SU-DHL-6 (cell line): ENCODE results near the gene VTI1A.

ENCODE experiments used
- H2AFZ ChIP-seq: fragments of 200-600 bp; sonication (generic); 2 replicates; pipeline ENCODE4 v1.6.1; 2014; ENCODE audit warnings: low read depth, mild to moderate bottlenecking, moderate library complexity, mixed read lengths, antibody characterized with exemption, low read length; ENCODE audit not compliant: severe bottlenecking
- H3F3A ChIP-seq: fragments of 200-600 bp; shearing (Covaris generic); 2 replicates; pipeline ENCODE4 v1.6.0; 2016; ENCODE audit warnings: antibody characterized with exemption, mild to moderate bottlenecking; ENCODE audit not compliant: insufficient read depth
- H3K27ac ChIP-seq: fragments of 200-600 bp; sonication (generic); 2 replicates; pipeline ENCODE4 v1.5.1; 2016; ENCODE audit warnings: low read depth, mild to moderate bottlenecking, low read length, moderate library complexity, mixed read lengths
- H3K27me3 ChIP-seq: fragments of 200-600 bp; sonication (generic), shearing (Covaris generic); 2 replicates; pipeline ENCODE4 v1.6.0; 2014; ENCODE audit warnings: mild to moderate bottlenecking, low read length
- H3K36me3 ChIP-seq: fragments of 200-600 bp; sonication (generic); 2 replicates; pipeline ENCODE4 v1.6.1; 2014; ENCODE audit warnings: mild to moderate bottlenecking, low read length, mixed read lengths
- H3K4me2 ChIP-seq: fragments of 300-600, 200-600 bp; shearing (Covaris generic), sonication (generic); 2 replicates; pipeline ENCODE4 v1.6.0; 2014; ENCODE audit warnings: low read length, low read depth, mild to moderate bottlenecking; ENCODE audit not compliant: poor library complexity, severe bottlenecking
- H3K4me3 ChIP-seq: fragments of 200-600 bp; sonication (generic); 2 replicates; pipeline ENCODE4 v1.5.1; 2014; ENCODE audit warnings: antibody characterized with exemption, low read length, mild to moderate bottlenecking, mixed read lengths; ENCODE audit not compliant: insufficient read depth, poor library complexity, severe bottlenecking
- H3K79me2 ChIP-seq: fragments of 200-600 bp; sonication (generic); 2 replicates; pipeline ENCODE4 v1.6.1; 2014; ENCODE audit warnings: mild to moderate bottlenecking, low read length, moderate library complexity; ENCODE audit not compliant: insufficient read depth
- H3K9ac ChIP-seq: fragments of 200-600 bp; sonication (generic); 2 replicates; pipeline ENCODE4 v1.7.0; 2014; ENCODE audit warnings: mild to moderate bottlenecking, low read length
- H3K9me2 ChIP-seq: fragments of 200-600 bp; sonication (generic); replicated peaks from 2 replicates; pipeline ENCODE4 v1.6.1; 2014; ENCODE audit warnings: low read length; ENCODE audit not compliant: insufficient read depth
- H3K9me3 ChIP-seq: fragments of 200-600 bp; sonication (generic); 2 replicates; pipeline ENCODE4 v1.6.1; 2014; ENCODE audit warnings: low read length, mixed read lengths; ENCODE audit not compliant: insufficient read depth
- H4K20me1 ChIP-seq: fragments of 200-600 bp; sonication (generic); 2 replicates; pipeline ENCODE4 v1.6.1; 2014; ENCODE audit warnings: low read depth, mild to moderate bottlenecking, antibody characterized with exemption, low read length, moderate library complexity, mixed read lengths
- EZH2phosphoT487 ChIP-seq: fragments of 200-600 bp; sonication (generic), shearing (Covaris generic); conservative IDR thresholded peaks from 2 replicates; pipeline ENCODE4 v1.6.1; 2018; ENCODE audit warnings: mild to moderate bottlenecking, antibody characterized with exemption, low read length, moderate library complexity, mixed read lengths
- TF ChIP-seq, protein P1 (sequence below): fragments of 200-600 bp; sonication (generic); IDR thresholded peaks from one replicate; pipeline ENCODE4 v1.5.1; 2017; ENCODE audit warnings: antibody characterized with exemption, mild to moderate bottlenecking, low read length, moderate library complexity; ENCODE audit not compliant: insufficient read depth, poor library complexity, severe bottlenecking

Gene VTI1A

DNA sequence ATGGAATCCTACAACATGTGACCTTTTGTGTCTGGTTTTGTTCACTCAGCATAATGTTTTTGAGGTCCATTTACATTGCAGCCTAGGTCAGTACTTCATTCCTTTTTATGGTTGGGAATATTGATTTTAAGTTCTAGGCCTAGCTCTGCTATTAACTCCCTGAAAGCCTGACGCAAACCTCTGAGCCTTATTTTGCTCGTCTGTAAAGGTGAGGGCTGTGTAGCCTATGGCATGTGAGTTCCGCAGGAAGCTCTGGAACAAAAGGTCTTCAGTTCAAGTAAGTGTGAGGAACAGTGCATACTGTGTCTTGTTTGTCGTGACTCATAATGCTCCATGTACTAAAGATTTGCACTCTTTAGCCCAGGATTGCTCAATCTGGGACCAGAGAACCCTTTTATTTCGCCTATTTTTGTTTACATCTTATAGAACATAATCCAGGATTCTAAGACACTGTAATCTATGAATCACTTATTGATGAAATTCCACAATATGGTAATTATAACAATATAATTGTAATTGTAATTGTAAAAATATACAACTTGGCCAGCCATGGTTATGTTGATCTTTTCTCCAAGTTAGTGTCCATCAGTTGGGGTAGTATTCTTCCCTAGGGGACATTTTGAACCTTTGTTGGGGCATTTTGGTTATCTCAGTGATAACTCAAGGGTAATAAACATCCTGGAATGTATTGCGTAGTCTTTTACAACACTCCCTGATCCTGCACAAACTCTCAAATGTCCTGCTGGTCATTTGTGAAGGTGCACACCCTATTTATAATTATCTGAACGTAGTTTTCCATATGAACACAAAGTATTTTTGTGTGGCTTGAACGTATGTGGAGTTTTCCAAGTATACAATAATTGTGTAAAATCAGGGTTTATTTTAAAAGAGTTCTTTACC, 184.7 kb downstream of the VTI1A start:
- Histone ChIP-seq H4K20me1 (no peaks in the 10 kb centered on the region), H3K27ac (no peak overlapping the region), H3F3A (no peaks in the 10 kb centered on the region), H2AFZ (no peak overlapping the region), H3K79me2 (no peaks in the 10 kb centered on the region), H3K9me3 (no peaks in the 10 kb centered on the region), H3K4me2 (no peak overlapping the region), H3K4me3 (no peak overlapping the region), H3K9ac (no peak overlapping the region), H3K36me3 (no peaks in the 10 kb centered on the region), H3K27me3 (no peaks in the 10 kb centered on the region), H3K9me2 (no peaks in the 10 kb centered on the region)
- TF ChIP-seq EZH2phosphoT487: no peak
- TF ChIP-seq, protein P1, sequence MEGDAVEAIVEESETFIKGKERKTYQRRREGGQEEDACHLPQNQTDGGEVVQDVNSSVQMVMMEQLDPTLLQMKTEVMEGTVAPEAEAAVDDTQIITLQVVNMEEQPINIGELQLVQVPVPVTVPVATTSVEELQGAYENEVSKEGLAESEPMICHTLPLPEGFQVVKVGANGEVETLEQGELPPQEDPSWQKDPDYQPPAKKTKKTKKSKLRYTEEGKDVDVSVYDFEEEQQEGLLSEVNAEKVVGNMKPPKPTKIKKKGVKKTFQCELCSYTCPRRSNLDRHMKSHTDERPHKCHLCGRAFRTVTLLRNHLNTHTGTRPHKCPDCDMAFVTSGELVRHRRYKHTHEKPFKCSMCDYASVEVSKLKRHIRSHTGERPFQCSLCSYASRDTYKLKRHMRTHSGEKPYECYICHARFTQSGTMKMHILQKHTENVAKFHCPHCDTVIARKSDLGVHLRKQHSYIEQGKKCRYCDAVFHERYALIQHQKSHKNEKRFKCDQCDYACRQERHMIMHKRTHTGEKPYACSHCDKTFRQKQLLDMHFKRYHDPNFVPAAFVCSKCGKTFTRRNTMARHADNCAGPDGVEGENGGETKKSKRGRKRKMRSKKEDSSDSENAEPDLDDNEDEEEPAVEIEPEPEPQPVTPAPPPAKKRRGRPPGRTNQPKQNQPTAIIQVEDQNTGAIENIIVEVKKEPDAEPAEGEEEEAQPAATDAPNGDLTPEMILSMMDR: no peak

DNA sequence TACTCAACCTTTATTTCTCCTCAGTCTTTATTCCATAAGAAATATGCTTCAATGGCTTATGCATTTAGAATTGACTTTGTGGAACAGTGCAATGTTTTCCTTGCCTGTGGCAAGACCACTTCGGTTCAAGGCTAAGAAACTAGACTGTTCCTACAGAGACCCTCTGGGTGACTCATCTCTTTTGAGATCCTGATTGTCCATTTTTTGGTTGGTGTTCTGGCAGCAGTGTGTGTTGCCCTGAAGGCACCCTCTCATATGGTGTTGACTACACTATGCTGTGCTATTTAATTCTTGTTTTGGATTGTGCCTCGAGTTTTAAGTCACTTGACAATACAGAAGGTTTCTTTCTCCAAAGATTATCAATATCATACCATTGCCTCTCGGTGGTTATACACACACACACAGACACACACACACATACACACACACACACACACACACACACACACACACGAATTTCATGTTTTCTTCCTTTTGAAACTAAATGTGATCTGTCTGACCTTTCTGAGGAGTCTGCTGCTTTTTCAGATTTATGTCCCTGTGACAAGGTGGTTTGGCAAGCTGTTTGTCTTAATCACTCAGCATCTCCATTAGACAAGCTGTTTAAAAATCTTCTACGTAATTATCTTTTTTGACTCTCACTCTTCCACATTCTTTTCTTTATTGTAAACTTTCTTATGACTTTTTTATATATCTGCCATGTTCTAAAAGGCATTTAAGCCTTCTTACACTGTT, 187.2 kb downstream of the VTI1A start:
- Histone ChIP-seq H3F3A (no peaks in the 10 kb centered on the region), H3K27me3 (no peaks in the 10 kb centered on the region)

DNA sequence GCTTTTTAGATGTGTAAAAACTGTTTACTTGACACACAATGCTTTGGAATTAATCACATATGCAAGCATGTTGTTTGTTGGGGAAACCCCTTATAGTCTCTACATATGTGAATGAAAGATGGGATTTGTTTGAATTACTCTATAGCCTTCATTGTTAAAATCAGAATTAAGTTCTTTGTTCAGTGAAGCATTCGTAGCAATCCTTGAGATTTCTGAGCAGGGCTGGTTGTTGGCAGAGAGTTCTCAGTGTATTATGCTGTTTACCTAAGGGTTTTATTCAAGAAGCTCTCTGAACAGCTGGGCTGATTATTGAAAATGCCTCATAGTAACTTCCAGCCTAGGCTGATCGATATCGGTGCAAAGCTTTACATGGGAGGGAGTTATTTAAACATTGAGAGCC, 190.9 kb downstream of the VTI1A start:
- no peak overlapping the region for H2AFZ ChIP-seq
- H3K4me2 ChIP-seq: no peak overlapping the region
- no peak overlapping the region for H3K9ac ChIP-seq
- TF ChIP-seq EZH2phosphoT487: no peak
- TF ChIP-seq, protein P1: no peak
- H3K27me3 ChIP-seq: no peaks in the 10 kb centered on the region
- no peaks in the 10 kb centered on the region for H3K79me2 ChIP-seq
- no peaks in the 10 kb centered on the region for H4K20me1 ChIP-seq
- H3K9me3 ChIP-seq: no peaks in the 10 kb centered on the region
- no peak overlapping the region for H3K4me3 ChIP-seq
- H3K36me3 ChIP-seq: no peaks in the 10 kb centered on the region
- no peaks in the 10 kb centered on the region for H3K9me2 ChIP-seq
- H3K27ac ChIP-seq: no peak overlapping the region
- H3F3A ChIP-seq: no peaks in the 10 kb centered on the region

More for the DNA sequence above, 187.2 kb downstream of the VTI1A start:
- H4K20me1 ChIP-seq: no peaks in the 10 kb centered on the region
- no peaks in the 10 kb centered on the region for H3K9me3 ChIP-seq
- no peak overlapping the region for H3K27ac ChIP-seq
- no peaks in the 10 kb centered on the region for H3K9me2 ChIP-seq
- TF ChIP-seq, protein P1: no peak
- no peak for TF ChIP-seq EZH2phosphoT487
- H2AFZ ChIP-seq: no peak overlapping the region
- H3K36me3 ChIP-seq: no peaks in the 10 kb centered on the region
- no peaks in the 10 kb centered on the region for H3K79me2 ChIP-seq
- H3K4me3 ChIP-seq: no peak overlapping the region
- no peak overlapping the region for H3K9ac ChIP-seq
- H3K4me2 ChIP-seq: no peak overlapping the region
